Suppressor macrophage treated with lipopolysaccharide for 4 hours (primary cell): ENCODE data around the gene ATP1A2.

ENCODE experiments used
- DNase-seq: peaks from one replicate; pipeline ENCODE4 v3.0.0-alpha.2; 2020

ATP1A2 gene

DNA sequence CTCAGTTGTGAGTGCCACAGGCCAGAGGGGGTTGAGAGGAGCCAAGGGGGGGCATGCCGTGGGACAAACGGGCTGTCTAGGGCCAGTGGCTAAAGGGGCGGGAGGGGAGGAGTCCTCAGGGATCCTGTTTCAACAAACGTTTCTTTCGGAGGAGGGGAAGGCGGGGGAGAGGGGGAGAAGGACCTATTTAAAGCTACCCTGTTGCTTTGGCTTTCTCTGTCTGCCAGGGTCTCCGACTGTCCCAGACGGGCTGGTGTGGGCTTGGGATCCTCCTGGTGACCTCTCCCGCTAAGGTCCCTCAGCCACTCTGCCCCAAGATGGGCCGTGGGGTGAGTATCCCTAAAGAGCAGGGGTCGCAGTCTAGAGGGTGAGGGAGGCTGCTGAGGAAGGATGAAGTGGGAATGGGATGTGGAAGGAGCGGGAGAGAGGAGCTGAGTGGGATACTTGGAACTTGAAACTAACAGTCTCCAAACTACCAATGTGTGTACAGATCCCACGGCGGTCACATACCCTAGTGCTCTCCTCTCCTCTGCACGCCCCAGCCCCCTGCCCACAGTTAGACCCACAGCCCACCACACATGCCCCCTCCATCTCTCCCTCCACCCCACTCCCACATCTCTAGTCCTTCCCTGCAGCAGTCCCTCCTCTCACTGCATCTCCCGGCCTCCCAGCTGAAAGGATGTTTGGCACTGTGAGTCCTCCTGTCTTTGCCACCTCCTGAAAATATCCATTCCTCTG lies at the start of gene ATP1A2:
Gene ATP1A2, plus strand, starts transcription at position 215 of the 738 bp plus-strand sequence. Its CDS starts 103 bp downstream, at position 318.
- no peak for DNase-seq

DNA sequence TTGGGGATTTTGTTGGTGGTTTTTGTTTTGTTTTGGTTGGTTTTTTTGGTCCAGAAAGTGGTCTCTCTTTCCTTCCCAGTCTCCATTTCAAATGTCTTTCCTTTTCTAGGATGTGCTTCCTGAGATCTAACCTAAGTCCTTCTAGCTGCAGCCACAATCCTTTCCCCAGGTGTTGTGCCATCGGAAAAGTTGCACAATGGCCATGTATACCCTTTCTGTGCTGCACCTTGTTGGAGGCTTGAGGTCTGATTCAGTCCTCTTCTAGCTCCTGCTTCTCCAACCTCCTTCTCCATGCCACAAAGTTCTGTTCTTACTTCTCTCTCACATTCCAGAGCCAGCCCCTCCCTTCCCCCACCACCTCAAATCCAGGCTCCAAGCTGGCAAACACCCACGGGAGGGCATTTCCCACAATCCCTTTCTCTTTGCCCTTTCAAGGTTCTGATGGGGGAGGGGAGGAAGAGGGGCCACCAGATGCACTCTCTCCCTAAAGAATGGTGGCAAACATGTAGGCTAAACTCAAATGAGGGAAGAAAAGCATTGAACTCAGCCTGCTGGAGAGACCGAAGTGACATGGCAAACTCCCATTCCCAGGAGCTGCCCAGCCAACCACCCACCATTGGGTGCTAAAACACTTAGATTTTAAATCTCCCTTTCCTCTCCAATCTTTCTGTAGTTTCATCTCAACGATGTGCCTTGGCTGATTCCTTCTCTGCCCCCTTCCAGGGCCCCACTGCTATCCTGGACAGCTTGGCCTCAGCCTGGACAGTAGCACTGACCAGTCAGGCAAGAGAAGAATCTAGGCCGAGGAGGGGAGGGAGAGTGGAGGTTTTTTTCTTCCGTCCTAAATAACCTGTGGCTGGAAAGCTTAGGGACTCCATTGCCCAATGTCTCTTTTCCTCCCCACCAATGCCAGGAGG lies 48.5 kb upstream of the ATP1A2 start:
- no peak for DNase-seq

DNA sequence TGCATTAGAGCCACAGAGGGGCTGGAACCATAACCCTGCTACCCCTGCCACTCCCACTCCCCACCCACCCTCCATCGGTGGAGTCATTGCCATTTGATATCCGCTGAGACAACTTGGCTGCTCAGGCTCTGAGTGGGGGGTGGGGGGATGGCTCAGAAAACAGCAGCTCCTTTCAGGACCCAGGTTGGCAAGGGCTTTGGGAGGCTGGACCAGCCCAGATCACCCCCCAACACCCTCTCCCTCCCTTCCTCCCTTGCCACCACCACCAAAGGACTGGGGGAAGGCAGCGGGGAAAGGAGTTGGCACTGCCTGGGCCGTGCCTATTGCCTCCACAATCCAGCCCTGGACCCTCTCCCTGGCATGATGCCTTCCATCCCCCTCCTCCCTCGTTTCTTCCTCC lies 47.3 kb upstream of the ATP1A2 start:
- DNase-seq: no peak

DNA sequence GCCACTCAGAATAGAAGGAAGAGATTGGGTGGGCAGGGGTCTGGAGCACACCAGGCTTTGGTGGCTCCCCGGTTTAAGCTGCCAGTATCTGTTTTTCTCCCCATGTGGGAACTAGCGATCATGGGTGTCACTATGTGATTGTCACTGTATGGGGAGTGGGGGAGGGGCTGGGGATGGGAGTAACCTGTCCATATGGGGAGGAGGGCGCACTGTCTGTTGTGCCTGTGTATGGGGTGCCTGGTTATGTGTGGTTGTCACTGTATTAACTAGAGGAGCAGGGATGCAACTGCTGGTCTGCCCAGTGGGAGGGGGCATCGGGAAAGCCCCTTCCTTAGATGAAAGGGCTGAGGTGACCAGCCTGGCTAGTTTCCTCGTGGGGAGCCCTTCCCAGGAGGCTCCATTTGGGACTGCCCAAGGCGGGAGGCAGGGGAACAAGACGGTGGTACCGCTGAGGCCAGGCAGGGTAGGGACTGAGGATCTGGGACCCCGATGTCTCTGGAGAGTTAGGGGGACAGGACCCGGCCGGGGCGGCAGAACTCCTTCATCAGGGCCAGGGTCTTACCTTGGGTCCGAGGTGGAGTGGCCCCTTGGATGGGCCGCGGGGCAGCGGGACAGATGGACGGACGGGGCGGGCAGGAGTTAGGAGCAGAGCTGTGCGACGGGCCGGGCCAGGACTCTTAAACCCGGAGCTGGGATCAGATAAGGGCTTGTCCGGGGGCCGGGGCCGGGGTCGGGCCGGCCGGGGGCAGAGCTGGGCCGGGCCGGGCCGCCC lies 45.9 kb upstream of the ATP1A2 start, which contains the start of gene KCNJ10:
Gene KCNJ10, minus strand, starts transcription at position 701 of the 772 bp plus-strand sequence. CDS start 27,628 bp downstream, outside the sequence.
- DNase-seq: no peak

DNA sequence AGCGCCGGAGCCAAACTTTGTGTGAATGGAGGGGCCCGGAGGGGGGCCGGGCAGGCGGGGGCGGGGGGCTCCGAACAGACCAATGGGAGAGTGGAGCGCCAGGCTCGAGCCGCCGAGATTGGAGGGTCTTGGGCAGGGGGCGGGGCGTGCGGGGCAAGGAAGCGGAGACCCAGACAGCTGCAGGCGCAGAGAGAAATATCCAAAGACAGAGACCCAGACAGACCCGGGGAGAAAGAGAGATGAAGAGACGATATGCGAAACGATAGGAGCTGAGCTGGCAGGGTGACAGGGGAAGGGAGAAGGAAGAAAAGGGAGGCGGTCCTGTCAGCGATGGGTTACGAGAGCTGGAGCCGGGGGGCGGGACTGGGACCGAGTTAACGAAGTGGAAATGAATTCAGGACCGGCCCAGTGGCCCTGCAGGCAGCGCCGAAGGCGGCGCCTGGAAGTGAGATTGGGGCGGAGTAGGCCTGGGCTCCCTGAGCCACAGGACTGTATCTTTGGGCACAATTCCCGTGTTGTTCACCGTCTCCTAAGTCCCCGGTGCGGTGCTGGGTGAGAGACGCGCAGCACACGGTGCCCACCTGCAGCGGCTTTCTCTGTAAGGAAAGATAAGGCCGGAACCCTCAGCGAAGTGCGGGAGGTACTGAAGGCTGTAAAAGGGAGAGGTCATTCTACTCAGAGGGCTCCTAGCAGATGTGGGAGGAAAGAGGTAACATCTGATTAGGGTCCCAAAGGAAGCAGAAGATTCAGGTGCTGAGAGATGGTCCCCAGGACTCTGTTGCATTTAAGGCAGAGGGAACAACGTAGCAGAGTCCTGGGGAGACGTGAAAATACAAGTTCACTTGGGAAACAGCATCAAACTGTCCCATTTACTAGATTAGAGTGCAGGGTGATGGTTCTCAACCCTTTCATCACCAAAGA lies 45.1 kb upstream of the ATP1A2 start:
- DNase-seq: peak; percentile 71

DNA sequence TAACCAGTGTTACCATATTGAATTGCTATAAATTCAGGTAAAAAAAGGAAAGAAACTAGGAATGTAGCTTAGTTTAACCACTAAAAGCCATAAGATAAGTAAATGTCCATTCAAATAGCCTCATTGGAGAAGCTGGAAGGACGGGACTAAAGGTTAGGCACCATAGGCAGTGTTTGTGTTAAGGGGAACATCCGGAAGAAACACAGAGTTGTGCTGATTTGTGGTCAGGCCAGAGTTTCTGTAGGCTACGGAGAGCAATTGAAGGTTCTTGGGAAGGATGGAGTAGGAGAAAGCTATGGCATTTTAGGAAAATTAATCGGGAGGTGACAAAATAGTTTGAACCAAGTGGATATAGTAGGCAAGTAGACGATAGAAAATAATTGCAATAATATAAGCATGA lies 44.3 kb upstream of the ATP1A2 start:
- no peak for DNase-seq

DNA sequence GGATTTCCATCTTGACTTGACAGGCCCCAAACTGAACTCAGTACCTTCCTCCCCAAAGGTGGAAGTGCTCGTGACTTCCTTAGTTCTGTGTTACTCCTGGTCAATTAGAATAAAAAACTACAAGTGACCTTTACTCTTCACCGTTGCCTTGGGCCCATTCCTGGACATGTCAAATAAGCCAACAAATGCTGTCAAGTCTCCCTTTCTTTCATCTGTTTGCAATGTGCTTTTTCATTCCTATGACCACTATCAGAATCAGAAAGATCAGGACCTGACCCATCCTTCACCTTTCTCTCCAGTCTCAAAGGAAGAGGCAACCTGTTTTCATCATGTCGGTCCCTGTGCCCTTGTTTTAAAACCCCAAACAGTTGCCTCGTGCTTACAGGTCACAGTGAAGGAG lies 40.7 kb upstream of the ATP1A2 start:
- no peak for DNase-seq

DNA sequence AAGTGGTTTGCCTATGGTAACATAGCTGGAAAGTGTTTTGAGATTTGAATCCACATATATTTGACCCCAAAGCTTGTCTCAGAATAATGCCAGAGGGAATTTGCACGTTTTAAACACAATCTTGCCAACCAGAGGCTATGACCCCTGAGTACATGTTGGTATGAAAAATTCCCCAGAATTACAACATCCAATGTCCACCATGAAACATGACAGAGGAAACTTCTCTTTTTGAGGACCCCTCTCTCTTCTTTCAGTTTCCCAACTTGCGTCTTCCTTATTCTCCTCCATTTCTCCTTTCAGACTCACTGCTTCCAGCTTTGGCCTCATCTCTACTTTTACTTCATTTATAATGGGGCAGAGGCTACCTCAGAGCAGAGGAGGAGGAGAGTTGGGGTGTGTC lies 39.7 kb upstream of the ATP1A2 start:
- DNase-seq: peak; percentile 89

DNA sequence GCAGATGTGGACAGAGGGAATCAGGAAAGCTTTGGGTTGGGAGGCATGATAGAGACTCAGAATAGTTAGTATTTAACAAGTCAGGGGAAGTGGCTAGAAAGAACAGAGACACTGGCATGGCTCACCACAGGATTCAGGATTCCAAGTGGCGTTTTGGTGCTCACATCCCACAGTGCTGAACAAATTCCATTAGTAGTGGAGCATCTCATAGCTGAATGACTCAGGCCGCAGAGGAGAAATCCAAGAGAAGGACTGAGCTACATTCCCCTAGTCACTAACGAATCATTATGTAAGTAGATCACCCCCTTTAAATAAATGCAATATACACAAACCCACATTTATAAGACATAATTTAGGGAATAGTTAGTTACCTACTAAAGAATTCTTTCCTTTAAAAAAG lies 39.3 kb upstream of the ATP1A2 start:
- DNase-seq: peak; percentile 15

DNA sequence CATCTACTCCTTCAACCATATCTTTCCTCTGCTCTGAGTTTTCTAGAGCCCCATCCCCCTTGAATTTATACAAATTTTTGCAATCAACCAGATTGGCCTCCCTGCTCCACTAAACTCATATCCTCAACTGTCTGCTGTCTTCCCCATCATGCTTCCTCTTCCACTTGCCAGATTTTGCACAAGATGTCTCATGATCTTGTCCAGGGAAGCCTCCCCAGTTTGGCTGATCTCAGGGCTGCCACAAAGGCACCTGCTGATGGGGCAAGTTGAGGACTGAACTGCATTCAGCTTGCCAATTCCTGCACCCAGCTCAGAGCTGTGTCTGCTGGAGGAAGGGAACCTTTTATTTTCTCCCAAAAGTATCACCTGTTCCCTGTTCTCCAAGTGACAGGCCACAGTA lies 38.1 kb upstream of the ATP1A2 start:
- peak; percentile 63 for DNase-seq

DNA sequence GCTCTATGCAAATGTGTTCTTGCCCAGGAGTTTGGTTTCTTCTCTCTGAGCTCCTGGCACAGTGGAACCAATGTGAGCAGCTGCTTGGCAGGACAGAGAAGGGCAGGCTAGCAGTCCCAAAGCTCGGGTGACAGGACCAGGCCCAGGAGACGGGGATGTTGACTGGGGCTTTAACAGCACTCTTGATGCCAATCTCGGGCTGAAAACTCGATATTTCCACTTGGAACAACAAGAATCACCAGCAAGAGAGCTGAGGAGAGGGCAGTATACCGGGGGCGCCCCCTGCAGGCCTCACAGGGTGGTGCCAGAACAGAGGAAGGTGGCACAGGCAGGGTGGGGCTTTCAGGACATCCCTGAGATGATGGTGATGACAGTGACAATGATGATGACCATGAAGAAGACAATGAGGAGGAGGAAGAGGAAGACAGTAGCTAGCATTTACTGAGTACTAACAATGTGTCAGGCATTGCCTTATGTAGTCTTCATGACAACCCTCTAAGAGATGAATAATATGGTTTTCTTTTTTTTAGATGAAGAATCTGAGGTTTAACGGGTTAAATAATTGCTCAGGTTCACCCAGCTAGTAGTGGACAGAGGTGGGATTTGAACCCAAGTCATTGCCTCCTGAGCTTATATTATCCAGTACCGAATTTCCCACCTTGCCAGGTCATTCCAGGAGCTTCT lies 36.9 kb upstream of the ATP1A2 start:
- DNase-seq: peak; percentile 73

DNA sequence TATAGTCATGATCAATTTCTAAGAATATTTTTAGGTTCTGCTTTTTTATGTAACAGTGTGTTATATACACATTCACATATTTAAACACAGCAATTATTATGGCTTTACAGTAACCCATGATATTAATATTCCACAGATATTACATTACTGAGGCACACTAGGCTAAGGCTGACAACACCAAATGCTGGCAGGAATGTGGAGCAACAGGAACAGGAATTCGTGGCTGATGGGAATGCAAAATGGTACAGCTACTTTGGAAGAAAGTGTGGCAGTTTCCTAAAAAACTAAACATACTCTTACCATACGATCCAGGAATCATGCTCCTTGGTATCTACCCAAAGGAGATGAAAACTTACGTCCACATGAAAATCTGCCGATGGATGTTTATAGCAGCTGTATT lies 36.1 kb upstream of the ATP1A2 start:
- DNase-seq: no peak

DNA sequence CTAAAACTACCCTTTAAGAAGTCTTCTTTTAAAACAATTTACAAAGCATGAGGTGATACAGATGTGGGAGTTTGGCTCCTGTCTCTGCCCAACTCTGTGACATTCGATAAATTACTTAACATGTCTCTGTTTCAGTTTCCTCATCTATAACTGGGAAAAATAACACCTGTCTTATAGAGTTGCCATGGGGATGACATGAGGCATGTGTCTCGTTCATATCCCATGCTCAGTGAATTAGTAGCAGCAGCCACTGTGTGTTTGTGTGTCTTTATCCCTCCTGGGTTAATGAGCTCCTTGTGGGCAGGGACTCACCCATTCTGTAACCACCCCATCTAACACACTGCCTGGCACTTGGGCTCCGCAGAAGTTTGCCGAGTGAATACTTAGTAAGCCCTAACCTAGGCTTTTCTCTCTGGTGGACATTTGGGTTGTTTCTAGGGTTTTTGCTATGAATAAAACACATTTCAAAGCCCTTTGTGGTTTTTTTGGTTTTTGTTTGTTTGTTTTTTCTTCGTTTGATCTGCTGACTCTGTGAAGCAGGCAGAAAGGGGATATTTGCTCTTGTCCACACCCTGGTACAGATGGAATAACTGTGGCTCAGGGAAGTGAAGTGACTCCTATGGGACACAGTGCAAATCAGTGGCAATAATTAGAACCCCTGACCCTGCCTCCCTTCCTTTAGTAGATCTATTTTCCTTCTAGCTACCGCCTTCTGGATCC lies 35.0 kb upstream of the ATP1A2 start:
- no peak for DNase-seq

DNA sequence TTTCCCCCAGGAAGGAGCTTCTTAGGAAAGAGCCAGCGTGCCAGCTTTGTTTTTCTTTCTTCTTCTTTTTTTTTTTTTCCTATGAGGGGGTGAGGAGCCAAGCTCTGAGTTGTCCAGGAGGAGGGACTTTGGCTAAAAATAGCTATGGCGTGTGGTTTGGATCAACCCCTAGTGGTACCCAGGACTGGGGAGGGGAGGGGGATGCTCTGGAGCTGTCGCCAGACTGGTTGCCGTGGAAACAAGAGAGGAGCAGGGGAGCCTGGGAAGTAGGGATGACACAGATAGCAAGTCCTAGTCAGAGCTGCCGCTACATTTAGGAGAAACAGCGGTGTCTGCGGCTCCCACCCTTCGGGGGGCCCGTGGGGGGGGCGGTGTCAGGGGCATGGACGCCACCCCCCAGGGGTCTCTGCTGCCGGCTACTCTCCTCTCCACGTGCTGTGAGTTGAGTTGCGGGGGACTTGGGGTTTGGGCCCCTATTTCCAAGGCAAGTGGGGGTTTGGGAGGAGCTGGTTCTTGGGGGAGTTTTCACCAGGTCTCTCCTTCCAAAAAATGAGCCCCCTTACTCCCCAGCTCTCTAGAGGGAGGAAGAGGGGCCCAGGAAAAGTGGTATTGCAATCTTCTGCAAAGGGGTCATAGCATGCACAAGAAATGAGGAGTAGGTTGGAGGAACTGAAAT lies 34.2 kb upstream of the ATP1A2 start, which contains the start of gene KCNJ9:
Gene KCNJ9, plus strand, starts transcription at position 278 of the 676 bp plus-strand sequence. CDS start 2,493 bp downstream, outside the sequence.
- no peak for DNase-seq

DNA sequence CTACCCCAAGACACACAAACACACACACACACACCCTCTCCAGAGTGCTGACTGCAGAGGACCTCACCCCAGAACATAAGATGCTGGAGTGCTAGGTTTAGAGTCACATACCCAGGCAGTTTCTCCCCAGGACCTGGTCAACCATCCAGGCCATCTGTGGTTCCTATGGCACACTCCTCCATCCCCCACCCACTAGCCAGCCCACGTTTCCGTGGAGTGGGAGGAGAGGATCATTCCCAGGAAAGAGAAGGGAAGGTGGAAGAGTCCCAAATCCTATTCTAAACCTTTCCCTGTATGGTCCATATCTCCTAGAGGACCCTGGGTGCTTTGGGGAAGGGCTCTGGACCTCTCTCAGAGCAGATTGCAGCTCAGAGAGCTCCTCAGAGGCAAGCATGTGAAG lies 33.1 kb upstream of the ATP1A2 start:
- DNase-seq: no peak

DNA sequence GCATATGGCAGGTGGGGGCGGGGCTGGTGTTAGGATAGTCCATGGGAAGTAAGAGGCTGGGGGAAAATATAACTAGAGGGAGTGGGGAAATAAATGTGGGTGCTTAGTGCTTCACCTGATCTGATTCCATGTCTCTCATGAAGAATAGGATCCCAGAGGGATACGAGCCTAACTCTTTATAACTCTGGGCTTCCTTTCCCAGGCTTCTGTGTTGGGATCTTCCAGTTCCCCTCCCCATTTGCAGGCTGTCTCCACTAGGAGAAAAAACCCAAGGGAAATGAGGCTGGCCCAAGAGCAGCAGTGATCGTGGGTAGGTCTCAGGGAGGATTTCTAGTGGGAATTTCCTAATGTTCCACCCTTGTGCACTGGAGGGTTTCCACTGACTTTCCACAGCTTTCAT lies 32.6 kb upstream of the ATP1A2 start:
- no peak for DNase-seq

DNA sequence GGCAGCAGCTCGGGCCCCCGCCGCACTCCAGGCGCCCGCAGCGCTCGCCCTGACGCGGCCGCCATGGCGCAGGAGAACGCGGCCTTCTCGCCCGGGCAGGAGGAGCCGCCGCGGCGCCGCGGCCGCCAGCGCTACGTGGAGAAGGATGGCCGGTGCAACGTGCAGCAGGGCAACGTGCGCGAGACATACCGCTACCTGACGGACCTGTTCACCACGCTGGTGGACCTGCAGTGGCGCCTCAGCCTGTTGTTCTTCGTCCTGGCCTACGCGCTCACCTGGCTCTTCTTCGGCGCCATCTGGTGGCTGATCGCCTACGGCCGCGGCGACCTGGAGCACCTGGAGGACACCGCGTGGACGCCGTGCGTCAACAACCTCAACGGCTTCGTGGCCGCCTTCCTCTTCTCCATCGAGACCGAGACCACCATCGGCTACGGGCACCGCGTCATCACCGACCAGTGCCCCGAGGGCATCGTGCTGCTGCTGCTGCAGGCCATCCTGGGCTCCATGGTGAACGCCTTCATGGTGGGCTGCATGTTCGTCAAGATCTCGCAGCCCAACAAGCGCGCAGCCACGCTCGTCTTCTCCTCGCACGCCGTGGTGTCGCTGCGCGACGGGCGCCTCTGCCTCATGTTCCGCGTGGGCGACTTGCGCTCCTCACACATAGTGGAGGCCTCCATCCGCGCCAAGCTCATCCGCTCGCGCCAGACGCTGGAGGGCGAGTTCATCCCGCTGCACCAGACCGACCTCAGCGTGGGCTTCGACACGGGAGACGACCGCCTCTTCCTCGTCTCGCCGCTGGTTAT lies 31.4 kb upstream of the ATP1A2 start:
- DNase-seq: no peak

DNA sequence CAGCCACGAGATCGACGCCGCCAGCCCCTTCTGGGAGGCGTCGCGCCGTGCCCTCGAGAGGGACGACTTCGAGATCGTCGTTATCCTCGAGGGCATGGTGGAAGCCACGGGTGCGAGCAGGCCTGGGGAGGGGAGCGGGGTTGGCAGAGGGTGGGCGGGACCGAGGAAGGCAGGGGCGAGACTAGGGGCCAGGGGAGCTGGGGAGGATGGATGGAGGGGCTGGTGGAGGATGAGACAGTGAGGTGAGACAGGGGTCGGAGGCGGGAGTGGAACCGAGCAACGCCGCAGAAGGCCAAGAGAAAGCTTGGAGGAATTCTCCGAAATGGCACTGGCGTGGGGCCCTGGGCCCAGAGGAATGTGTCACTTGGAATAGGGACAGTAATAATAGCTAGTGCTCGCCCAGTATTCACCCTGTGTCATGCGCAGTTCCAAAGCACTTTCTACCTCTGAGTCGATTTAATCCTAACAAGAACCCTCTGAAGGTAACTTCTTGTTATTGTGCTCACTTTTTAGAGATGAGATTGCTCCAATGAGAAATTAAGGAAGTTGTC lies 30.7 kb upstream of the ATP1A2 start:
- DNase-seq: no peak
